WTC11 (cell line): ENCODE data around the gene LPP. TPM values are rescaled to one million over a fixed set of nuclear protein-coding genes. Genes with fewer than 3 reads are reported as not detected.

ENCODE experiments used
- ATAC-seq: fragments of 200-7000 bp; cut with Tn5 transposase; 2 replicates; pipeline ENCODE4 v1.10.0; 2021; ENCODE audit warnings: mild to moderate bottlenecking, moderate library complexity
- CTCF ChIA-PET: fragments of 300-600 bp; sonication (Branson Sonifier 250); formaldehyde crosslinking; loops from one replicate; lab custom pipeline; 2021; ENCODE audit warnings: antibody characterized with exemption; lab: Charles Lee
- POLR2A ChIA-PET: fragments of 350-600 bp; sonication (Branson Sonifier 250); formaldehyde crosslinking; loops from one replicate; lab custom pipeline; 2021; ENCODE audit warnings: antibody characterized with exemption; lab: Charles Lee
- DNase-seq: peaks from one replicate; pipeline ENCODE4 v3.0.0; 2021; ENCODE audit warnings: low spot score
- H3K27ac Mint-ChIP-seq: 2 replicates; pipeline ENCODE4 v1.8.0; 2021; ENCODE audit warnings: mixed read lengths
- H3K27me3 Mint-ChIP-seq: 2 replicates; pipeline ENCODE4 v1.8.0; 2021; ENCODE audit warnings: low read depth, mild to moderate bottlenecking, moderate library complexity, mixed read lengths
- H3K36me3 Mint-ChIP-seq: 2 replicates; pipeline ENCODE4 v1.8.0; 2021; ENCODE audit warnings: mixed read lengths
- H3K4me1 Mint-ChIP-seq: 2 replicates; pipeline ENCODE4 v1.8.0; 2022; ENCODE audit warnings: mixed read lengths
- H3K4me3 Mint-ChIP-seq: 2 replicates; pipeline ENCODE4 v1.8.0; 2021; ENCODE audit warnings: mild to moderate bottlenecking, moderate library complexity, mixed read lengths
- H3K9me3 Mint-ChIP-seq: 2 replicates; pipeline ENCODE4 v1.8.0; 2021; ENCODE audit warnings: mixed read lengths
- AR ChIP-seq: fragments of 250-450 bp; sonication (Bioruptor Pico); IDR thresholded peaks from 2 replicates; pipeline ENCODE4 v1.9.0; 2021; ENCODE audit warnings: mild to moderate bottlenecking
- ARID4B ChIP-seq: sonication (generic); formaldehyde crosslinking; IDR thresholded peaks from 2 replicates; pipeline ENCODE4 v1.8.0; 2023; ENCODE audit warnings: missing genetic modification reagents, mild to moderate bottlenecking, borderline replicate concordance
- ATF2 ChIP-seq: sonication (generic); formaldehyde crosslinking; IDR thresholded peaks from 2 replicates; pipeline ENCODE4 v1.8.1; 2022; ENCODE audit warnings: low read depth, missing genetic modification reagents, borderline replicate concordance
- CDX4 ChIP-seq: fragments of 250-450 bp; sonication (Bioruptor Pico); IDR thresholded peaks from 2 replicates; pipeline ENCODE4 v1.9.0; 2021; ENCODE audit warnings: moderate library complexity, mild to moderate bottlenecking, inconsistent platforms, borderline replicate concordance
- CREB1 ChIP-seq: sonication (generic); formaldehyde crosslinking; IDR thresholded peaks from 2 replicates; pipeline ENCODE4 v1.8.0; 2023; ENCODE audit warnings: mild to moderate bottlenecking, missing genetic modification reagents
- EMX1 ChIP-seq: fragments of 250-450 bp; sonication (Bioruptor Pico); IDR thresholded peaks from 2 replicates; pipeline ENCODE4 v1.8.0; 2021; ENCODE audit warnings: mild to moderate bottlenecking
- FOXK1 ChIP-seq: sonication (generic); formaldehyde crosslinking; IDR thresholded peaks from 2 replicates; pipeline ENCODE4 v1.8.0; 2022; ENCODE audit warnings: mild to moderate bottlenecking, moderate library complexity, missing genetic modification reagents
- GTF2I ChIP-seq: fragments of 250-450 bp; sonication (Bioruptor Pico); conservative IDR thresholded peaks from 2 replicates; pipeline ENCODE4 v1.4.0; 2021; ENCODE audit warnings: mild to moderate bottlenecking
- HMGA2 ChIP-seq: fragments of 250-450 bp; sonication (Bioruptor Pico); IDR thresholded peaks from 2 replicates; pipeline ENCODE4 v1.4.0; 2021; ENCODE audit warnings: mild to moderate bottlenecking, moderate library complexity
- HMGXB4 ChIP-seq: sonication (generic); formaldehyde crosslinking; IDR thresholded peaks from 2 replicates; pipeline ENCODE4 v1.8.1; 2023; ENCODE audit warnings: mild to moderate bottlenecking, moderate library complexity, missing genetic modification reagents
- IRF1 ChIP-seq: sonication (generic); formaldehyde crosslinking; IDR thresholded peaks from 2 replicates; pipeline ENCODE4 v1.8.0; 2023; ENCODE audit warnings: missing genetic modification reagents
- IRF2 ChIP-seq: sonication (generic); formaldehyde crosslinking; IDR thresholded peaks from 2 replicates; pipeline ENCODE4 v1.8.0; 2022; ENCODE audit warnings: low read depth, missing genetic modification reagents, borderline replicate concordance
- KAT7 ChIP-seq: sonication (generic); formaldehyde crosslinking; IDR thresholded peaks from 2 replicates; pipeline ENCODE4 v1.8.1; 2023; ENCODE audit warnings: missing genetic modification reagents, mild to moderate bottlenecking, borderline replicate concordance
- NFATC4 ChIP-seq: fragments of 250-450 bp; sonication (Bioruptor Pico); IDR thresholded peaks from 2 replicates; pipeline ENCODE4 v1.9.0; 2021; ENCODE audit warnings: mild to moderate bottlenecking
- OVOL2 ChIP-seq: fragments of 250-450 bp; sonication (Bioruptor Pico); IDR thresholded peaks from 2 replicates; pipeline ENCODE4 v1.9.0; 2021; ENCODE audit warnings: mild to moderate bottlenecking, borderline replicate concordance
- SMAD4 ChIP-seq: sonication (generic); formaldehyde crosslinking; IDR thresholded peaks from 2 replicates; pipeline ENCODE4 v1.8.0; 2022; ENCODE audit warnings: mild to moderate bottlenecking, missing genetic modification reagents
- ZBTB43 ChIP-seq: sonication (generic); formaldehyde crosslinking; IDR thresholded peaks from 2 replicates; pipeline ENCODE4 v1.8.1; 2023; ENCODE audit warnings: mild to moderate bottlenecking, missing genetic modification reagents
- ZNF416 ChIP-seq: fragments of 250-450 bp; sonication (Bioruptor Pico); IDR thresholded peaks from 2 replicates; pipeline ENCODE4 v1.9.0; 2021; ENCODE audit warnings: mild to moderate bottlenecking, inconsistent platforms
- ZNF425 ChIP-seq: fragments of 250-450 bp; sonication (Bioruptor Pico); conservative IDR thresholded peaks from 2 replicates; pipeline ENCODE4 v1.9.0; 2021; ENCODE audit warnings: mild to moderate bottlenecking
- total RNA-seq: library from RNA; stranded (reverse); gene quantifications from 3 replicates; pipeline ENCODE4 v1.2.3, GENCODE V29; 2021

Gene LPP
- total RNA-seq, 1 experiment from 2014 or later = 49.6 TPM

GRCh38 chr3:188171682-188172467 is 17.9 kb downstream of the LPP start (continued):
- TF ChIP-seq ARID4B (CRISPR knock-in tag) (no peak), EMX1 (CRISPR knock-in tag) (no peak), ZNF416 (CRISPR knock-in tag) (no peak), KAT7 (CRISPR knock-in tag) (no peak)

GRCh38 chr3:188174317-188175044 is 20.5 kb downstream of the LPP start:
- DNase-seq (no peak), ATAC-seq (no peak)
- Mint-ChIP-seq H3K4me1 (peaks cover 39% of the 10 kb centered on the region), H3K27me3 (no peaks in the 10 kb centered on the region), H3K36me3 (no peaks in the 10 kb centered on the region; the same call in 1 of the 2 replicates), H3K4me3 (no peak overlapping the region), H3K27ac (no peak overlapping the region), H3K9me3 (no peaks in the 10 kb centered on the region)
- ChIA-PET POLR2A (no interaction called here), CTCF (no interaction called here)
- TF ChIP-seq HMGA2 = no peak
- no peak for TF ChIP-seq CDX4
- no peak for TF ChIP-seq IRF2 (CRISPR knock-in tag)
- no peak for TF ChIP-seq HMGXB4 (CRISPR knock-in tag)
- no peak for TF ChIP-seq AR
- no peak for TF ChIP-seq FOXK1 (CRISPR knock-in tag)
- TF ChIP-seq CREB1 (CRISPR knock-in tag) = no peak
- no peak for TF ChIP-seq ATF2
- no peak for TF ChIP-seq OVOL2 (CRISPR knock-in tag)
- TF ChIP-seq NFATC4 (CRISPR knock-in tag) = no peak
- TF ChIP-seq SMAD4 (CRISPR knock-in tag) = no peak
- no peak for TF ChIP-seq GTF2I (CRISPR knock-in tag)
- no peak for TF ChIP-seq ZNF425 (CRISPR knock-in tag)
- TF ChIP-seq ZBTB43 = no peak
- TF ChIP-seq IRF1 = no peak
